Inflammatory macrophage (primary cell): ENCODE data around the gene SLC29A4.
"Not testable (repeated sequence)": the region's sequence is repeated elsewhere in the genome, so short reads cannot be mapped to it uniquely, and the experiment has no call there.

Experiments used
- DNase-seq, 2 donors: peaks; one replicate each; pipeline ENCODE4 v3.0.0-alpha.2; 2020 to 2022
- total RNA-seq, 18 experiments: gene quantifications; one replicate each; lab custom pipeline; 2026; ENCODE audit warnings: mixed read lengths in 6 of 18, inconsistent platforms in 2 of 18; lab: John Stamatoyannopoulos, UW

The SLC29A4 gene, protein sequence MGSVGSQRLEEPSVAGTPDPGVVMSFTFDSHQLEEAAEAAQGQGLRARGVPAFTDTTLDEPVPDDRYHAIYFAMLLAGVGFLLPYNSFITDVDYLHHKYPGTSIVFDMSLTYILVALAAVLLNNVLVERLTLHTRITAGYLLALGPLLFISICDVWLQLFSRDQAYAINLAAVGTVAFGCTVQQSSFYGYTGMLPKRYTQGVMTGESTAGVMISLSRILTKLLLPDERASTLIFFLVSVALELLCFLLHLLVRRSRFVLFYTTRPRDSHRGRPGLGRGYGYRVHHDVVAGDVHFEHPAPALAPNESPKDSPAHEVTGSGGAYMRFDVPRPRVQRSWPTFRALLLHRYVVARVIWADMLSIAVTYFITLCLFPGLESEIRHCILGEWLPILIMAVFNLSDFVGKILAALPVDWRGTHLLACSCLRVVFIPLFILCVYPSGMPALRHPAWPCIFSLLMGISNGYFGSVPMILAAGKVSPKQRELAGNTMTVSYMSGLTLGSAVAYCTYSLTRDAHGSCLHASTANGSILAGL
- 0.05 to 0.68 (median 0.38) reads per million in 18 experiments for total RNA-seq

DNA sequence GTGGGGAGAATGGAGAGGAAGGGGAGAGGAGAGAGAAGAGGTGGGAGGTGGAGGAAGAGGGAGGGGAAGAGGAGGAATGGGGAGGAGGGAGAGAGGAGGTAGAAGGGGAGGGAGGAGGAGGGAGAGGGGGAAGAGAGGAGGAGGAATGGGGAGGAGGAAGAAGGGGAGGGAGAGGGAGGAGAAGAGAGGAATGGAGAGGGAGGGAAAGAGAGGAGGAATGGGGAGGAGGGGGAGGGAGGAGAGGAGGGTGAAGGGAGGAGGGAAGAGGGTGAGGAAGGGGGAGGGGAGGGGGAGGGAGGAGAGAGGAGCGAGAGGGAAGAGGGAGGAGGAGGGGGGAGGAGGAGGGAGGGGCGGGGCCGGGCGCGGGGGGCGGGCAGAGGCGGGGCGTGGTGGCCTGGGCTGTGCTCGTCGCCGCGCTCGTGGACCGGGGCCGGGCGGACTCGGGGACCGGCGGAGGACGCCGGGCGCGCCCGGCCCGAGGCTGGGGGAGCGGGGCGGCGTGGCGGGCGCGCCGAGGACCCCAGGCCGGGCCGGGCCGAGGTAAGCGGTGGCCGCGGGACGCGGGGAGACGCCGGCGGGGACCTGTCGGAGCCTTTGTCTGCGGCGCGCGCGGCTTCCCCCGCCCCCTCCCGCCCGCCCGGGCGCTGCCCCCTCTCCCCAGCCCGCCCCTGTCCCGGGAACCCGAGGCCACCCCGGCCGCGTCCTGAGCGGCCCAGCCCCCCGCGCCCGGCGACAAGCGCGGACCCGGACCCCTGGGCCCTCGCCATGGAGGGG is at the start of gene SLC29A4:
Gene SLC29A4 (plus strand): TSS at position 401 of the 774 bp plus-strand sequence. CDS start 4,874 bp downstream, outside the sequence.
- DNase-seq: peak in 1 of 2 donors; percentile 11

DNA sequence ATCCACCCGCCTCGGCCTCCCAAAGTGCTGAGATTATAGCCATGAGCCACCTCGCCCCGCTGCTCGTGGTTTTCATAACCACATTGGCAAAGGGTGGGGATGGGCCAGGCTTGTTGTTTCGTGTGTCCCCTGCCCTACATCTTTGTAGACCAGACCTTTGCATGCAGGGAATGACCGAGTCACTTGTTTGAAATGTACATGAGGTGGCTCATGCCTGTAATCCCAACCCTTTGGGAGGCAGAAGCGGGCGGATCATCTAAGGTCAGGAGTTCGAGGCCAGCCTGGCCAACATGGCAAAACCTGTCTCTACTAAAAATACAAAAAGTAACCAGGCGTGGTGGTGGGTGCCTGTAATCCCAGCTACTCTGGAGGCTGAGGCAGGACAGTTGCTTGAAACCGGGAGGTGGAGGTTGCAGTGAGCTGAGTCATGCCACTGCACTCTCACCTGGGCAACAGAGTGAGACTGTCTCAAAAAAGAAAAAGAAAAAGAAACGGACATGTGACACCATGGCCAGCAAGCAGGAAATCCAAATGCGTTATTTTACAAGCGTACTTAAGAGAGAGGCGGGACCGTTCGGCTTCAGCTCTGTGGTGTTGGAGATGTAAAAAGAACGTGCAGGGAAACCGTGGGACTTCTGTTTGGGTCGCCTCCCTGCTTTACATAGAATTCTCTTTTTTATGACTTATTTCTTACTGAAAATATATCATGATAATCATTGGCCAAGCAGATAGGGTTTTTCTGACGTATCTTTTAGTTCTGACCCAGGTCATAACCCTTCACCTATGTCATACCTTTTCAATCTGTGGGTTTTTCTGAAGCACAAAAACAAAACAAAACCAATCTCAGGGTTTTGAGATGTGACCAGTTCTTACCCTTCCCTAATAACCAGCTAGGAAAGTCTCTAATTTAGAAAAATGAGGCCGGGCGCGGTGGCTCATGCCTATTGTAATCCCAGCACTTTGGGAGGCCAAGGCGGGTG is 47.6 kb upstream of the SLC29A4 start:
- no peak for DNase-seq

DNA sequence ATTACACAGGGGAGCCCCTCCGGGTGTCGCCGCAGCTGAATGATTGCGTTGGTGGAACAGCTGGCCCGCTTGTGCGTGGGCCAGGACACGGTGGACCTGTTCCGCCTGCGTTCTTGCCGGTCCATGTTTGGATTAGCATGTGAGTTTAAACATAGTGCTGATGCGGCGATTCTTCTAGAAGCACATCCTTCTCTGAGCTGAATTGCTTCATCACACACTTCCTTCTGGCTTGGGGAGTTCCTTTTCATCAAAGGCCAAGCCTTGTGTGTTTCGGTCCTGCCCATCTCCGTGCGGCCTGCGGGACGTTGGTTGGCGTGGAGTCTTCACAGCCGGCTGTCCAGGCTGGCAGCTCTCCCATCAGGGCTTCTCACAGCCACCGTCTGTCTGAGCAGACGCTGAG is 45.5 kb upstream of the SLC29A4 start:
- DNase-seq: peak; percentile 93 to 94

DNA sequence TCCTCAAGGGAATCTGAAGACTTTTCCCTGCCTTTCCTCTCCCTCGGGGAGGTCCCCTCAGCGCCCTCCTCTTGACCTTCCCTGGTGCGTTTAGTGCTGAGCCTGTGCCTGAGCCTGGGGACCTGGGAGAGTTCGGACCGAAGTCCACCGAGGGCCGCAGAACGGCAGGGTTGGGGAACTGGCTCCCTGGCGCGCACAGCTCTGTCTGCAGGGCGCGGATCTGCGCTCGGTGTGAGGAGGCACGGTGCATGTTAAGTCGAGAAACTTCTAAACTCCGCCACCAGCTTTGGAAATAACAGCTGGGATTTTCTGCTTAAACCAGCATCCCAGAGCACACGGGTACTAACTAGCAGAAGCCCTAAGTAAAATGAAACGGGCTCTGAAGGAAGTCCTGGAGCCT is 44.2 kb upstream of the SLC29A4 start:
- DNase-seq: no peak

DNA sequence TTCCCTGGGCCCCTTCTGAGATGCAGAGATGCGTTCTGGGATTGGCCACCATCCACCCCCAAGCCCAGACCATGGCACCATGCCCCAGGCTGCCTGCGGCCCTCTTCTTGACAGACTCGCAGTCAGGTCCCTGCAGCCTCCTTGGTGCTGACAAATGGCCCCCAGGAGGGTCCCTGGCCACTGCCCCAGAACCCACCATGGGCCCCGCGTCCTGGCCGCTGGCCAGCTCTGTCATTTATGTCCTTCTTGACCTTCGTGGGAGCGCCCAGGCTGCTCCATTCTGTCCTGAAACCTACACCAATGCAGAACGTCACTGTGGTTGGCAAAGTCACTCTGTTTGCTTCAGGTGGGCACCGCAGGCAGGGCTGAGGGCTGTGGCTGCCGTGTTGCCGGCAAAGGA is 39.5 kb upstream of the SLC29A4 start:
- no peak for DNase-seq

DNA sequence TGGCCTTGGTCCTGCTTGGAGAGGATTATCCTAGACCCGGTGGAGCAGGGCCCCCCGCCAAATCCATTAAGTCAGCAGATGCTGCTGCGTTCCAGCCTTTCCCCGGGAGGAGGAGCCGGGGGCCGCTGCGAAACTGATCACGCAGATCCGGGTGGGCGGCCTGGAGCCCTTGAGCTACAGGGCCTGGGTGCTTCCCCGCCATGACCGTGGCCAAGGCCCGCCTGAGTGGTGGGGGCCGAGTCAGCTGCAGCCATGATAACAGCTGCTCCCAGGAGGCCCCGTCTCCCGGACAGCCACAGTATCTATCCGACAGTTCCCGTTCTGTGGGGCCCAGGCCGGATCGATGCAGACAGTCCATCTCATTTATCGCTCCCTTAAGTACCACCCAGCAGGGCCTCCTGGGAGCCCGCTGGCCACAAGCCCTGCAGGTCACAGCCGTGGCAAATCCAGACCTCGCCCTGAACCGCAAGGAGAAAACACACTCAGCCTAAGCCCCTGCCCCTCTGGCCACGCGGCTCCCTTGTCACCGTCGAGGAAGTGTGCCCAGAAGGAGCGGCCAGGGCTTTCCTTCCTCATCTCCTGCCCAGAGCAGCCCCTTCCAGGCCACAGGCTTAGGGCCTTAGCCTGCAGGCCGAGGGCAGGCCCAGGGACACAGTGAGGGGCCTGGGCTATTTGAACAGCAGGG is 34.4 kb upstream of the SLC29A4 start:
- no peak for DNase-seq

DNA sequence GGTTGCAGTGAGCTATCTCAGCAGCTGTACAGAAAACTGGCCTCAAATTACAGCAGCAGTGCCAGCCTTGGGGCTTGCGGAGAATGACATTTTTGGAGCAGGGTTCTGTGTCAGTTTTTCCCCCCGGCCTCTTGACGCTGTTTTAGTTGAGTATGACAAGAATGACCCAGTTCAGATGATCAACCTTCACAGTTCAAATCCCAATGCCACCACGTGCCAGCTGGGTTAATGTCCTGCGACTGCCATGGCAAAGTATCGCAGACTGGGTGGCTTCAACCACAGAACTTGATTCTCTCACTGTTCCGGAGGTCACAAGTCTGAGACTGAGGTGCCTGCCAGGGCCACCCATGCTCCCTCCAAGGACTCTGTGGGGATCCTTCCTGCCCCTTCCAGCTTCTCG is 32.0 kb upstream of the SLC29A4 start:
- not testable (repeated sequence) for DNase-seq

DNA sequence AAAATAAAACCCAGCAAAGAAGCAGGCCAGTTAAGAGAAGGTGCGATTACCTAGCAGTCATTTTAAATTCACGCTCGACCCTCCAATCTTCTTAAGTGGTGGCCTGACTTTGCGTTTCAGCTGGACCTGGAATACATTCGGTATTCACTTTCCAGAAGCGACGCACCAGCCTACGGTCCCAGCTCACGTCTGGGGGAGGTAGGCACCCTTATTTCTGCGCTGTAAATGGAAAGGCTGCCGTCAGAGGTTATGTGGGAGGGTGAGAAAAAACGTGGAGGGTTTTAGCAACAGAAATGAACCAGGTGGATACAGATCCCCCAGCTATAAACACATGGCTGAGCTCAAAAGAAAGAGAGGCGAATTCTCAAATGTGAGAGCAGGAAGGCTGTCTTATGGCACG is 29.2 kb upstream of the SLC29A4 start:
- not testable (repeated sequence) for DNase-seq

DNA sequence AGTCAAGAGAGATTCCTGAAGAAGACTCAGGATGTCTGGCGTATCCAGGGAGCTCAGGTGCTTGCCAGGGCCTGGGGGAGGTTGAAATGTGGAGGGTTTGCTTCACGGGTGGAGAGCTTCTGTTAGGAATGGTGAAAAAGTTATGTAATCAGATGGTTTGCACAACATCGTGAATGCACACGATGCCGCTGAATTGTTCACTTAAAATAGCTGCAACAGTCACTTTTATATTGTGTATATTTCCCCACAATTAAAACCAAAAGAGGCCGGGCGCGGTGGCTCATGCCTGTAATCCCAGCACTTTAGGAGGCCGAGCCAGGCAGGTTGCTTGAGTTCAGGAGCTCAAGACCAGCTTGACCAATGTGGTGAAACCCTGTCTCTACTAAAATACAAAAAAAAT is 28.4 kb upstream of the SLC29A4 start:
- peak; percentile 33 to 41 for DNase-seq

DNA sequence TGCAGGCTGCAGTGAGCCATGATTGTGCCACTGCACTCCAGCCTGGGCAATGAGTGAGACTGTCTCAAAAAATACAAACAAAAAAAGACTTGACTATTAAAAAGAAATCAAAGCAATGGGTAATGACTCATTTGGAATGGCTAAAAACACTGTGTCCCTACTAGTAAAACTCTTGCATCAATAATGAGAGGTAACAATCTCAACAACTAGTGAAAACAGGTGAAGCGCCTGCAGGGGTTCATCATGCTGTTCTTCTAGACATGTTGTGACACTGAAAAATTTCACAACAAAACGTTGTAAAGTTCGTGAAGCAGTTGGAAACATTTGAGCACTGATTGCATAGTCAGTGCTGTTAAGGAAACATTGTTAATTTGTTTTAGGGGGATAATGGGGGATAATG is 26.9 kb upstream of the SLC29A4 start:
- no peak for DNase-seq

DNA sequence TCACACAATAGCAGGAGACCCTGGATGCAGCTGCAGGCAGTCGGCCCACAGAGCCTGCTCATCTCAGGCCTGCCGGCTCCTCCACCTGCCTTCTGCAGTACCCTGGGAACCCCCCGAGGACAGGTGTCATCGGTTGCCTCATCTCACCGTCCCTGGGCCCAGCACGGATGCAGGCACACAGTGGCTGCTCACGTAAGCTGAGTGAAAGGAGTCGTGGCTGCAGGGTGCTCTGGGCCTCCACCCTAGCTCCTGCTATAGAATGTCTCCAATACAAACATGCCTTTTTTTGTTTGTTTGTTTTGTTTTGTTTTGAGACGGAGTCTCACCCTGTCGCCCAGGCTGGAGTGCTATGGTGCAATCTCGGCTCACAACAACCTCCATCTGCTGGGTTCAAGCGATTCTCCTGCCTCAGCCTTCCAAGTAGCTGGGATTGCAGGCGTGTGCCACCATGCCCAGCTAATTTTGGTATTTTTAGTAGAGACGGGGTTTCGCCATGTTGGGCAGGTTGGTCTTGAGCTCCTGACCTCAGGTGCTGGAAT is 22.1 kb upstream of the SLC29A4 start:
- not testable (repeated sequence) for DNase-seq

DNA sequence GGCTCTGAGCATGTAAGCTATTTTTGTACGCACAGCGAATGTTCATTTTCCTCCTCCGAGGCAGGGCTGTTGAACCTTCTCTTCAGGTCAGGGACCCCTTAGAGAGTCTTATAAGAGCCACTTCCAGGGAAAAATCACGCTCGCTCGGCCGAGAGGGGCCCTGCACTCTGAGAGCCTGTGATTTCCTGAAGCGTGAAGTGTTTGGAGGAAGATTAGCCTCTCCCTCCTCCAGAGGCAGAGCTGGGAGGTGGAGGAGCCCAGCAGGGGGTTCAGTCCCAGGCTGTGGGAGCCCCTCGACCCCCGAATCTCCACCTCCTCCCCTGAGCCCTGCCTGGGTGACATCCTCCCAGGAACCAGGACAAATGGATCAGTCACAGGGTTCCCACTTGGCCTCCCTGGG is 19.7 kb upstream of the SLC29A4 start:
- DNase-seq: not testable (repeated sequence)

DNA sequence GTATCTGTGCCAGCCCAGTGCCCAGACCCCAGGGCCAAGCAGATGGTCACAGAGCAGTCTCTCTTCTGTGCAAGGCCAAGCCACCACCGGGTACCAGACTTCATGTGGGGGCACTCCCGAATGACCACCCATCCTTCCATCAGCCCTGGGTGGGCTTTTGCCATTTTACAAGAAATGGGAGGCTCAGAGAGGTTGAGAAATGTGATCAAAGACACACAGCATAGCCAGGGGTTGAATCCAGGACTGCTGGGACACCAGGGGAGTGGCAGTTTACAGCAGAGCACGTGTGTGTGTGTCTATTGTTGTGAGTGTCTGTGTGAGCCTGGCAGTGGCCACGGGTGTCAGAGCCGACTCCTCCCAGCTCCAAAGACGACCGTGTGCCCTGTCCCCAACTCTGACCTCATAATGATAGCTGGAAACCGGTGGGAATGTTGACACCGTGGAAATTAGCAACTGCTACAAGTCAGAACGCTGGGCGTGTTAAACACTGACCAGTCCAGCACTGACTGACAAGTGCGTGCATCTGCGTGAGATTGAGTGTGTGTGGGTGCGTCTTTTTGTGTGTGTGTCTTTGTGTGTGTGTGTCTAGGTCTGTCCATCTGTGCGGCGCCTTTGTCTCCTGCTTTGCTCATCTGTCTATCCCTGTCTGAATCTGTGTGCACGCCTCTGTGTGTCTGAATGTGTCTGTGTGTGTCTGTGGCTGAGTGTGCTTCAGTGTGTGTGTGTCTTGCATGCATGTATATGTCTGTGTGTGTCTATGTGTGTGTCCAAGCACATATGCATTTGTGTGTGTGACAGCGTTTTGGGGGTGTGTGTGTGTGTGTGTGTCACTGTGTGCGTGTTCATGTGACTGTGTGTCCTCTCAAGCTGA is 17.2 kb upstream of the SLC29A4 start:
- no peak for DNase-seq

DNA sequence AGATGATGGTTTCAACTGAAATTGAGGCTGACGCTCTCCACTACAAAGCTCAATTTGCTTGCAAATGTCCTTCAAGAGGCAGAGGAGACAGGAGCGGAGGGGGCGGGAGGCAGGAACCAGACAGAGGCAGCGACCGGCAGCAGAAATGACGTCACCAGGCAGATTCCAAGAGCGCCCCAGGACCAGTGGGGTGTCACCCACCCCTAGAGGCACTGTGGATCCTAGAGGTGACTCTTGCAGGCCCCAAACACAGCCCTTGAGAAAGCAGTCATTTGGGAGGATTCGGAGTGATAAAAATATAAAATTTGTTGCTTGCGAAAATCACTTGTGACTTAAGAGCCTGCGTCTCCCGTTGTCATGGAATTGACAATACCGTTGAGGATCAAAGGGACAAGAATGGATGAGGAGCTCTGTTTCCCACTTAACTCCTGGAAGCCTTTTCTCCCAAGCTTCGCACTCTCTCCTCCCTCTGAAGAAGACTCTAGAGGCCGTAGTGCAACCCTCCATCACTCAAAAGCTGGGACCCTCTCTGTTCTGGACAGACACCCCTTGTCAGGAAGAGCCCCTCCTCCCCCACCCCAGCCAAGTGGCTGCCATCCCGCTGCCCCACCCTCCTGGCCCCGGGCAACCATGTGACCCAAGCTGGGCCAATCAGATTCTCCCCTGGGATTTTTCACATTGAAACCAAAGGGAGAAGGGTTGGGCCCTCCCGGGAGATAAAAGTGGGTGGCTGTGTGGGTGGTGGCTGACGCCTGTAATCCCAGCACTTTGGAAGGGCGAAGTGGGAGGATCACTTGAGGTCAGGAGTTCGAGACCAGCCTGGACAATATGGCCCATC is 16.3 kb upstream of the SLC29A4 start:
- DNase-seq: peak in 1 of 2 donors; percentile 19

DNA sequence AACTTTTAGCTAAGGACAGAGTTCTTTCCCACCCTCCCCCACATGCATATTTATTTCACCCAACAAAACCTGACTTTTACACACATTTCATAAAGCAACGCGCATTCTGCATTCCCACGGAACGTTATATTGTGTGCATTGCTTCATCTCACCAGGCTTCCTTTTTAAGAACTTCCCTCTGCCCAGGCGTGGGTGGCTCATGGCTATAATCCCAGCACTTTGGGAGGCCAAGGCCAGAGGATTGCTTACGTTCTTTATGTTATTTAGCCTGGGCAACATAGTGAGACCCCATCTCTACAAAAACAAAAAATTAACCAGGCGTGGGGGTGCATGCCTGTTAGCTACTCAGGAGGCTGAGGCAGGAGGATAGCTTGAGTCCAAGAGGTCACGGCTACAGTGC is 14.9 kb upstream of the SLC29A4 start:
- peak; percentile 77 to 93 for DNase-seq

DNA sequence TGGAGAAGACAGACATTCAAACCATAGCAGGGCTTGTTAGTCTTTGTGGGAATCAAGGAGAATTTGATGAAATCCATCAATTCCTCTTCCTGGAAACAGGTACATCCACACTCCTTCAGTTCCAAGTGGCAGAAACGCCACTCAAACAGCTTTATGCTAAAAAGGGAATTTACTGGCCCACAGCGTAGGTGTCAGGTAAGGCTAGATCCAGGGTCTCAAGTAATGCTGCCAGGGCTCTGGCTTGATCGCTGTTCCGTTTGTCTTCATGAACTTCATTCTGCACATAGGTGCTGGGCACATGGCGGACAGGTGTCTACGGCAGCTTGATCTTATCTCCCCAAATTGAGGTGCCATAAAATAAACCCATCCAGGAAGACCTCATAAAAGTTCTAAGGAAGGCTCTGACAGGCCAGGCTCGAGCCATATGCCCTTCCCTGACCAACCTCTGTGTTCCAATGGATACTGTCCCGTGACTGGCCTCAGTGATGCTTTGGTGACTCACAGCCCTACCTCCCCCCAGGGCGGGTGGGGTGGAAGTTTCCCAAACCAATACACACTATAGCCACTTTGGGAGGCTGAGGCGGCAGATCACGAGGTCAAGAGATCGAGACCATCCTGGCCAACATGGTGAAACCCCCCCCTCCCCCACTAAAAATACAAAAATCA is 12.6 kb upstream of the SLC29A4 start:
- DNase-seq: not testable (repeated sequence)

DNA sequence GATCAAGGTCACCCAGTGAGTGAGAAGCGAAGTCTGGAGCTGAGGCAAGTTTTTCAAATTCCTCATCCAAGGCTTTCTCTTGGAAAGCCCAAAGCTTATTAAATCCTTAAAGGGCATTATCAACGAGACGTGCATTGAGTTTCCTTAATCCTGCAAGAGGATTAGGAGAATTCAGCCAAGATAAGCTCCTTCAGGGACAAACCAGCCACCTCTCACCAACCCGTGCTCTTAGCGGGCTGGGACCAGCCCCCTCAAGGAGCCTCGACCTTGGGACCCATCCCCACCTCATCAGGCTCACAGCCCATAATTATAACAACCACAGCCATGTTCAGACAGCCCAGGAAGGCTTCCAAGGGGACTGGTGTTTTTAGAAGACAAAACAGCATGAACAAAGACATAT is 12.0 kb upstream of the SLC29A4 start:
- no peak for DNase-seq

DNA sequence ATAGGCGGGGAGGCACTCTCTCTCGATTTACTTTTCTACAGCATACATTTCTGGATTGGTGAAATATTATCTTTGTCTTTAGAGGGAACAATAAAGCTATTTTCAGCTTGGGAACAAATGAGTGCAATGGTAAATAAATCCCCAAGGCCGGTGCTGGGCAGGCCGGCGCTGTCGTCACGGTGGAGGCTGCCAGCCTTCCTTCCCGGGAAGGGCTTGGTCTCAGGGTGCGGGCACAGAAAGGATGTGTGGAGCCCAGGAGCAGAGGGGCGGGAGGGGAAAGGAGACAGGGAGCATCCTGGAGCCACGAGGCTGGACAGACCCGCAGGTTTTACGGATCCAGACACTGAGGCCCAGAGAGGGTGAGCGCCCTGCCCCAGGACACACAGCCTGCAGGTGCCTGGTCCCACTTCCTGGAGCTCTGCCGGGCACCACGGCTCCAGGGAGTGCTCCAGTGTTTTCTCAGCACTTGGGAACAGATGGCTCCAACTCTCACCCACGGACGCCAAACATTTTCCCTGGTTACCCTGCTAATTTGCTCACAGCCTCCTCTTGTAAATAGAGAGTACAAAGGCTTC is 8.8 kb upstream of the SLC29A4 start:
- DNase-seq: not testable (repeated sequence)
